ENCODE data around the gene RARA. TPM values are rescaled to one million over a fixed set of nuclear protein-coding genes. Genes with fewer than 3 reads are reported as not detected.
A peak's percentile ranks its signal among the peaks of the same experiment; 100 is the strongest.

The RARA gene
- total RNA-seq, 1 donor from 2014 or later: 34.9 TPM

DNA sequence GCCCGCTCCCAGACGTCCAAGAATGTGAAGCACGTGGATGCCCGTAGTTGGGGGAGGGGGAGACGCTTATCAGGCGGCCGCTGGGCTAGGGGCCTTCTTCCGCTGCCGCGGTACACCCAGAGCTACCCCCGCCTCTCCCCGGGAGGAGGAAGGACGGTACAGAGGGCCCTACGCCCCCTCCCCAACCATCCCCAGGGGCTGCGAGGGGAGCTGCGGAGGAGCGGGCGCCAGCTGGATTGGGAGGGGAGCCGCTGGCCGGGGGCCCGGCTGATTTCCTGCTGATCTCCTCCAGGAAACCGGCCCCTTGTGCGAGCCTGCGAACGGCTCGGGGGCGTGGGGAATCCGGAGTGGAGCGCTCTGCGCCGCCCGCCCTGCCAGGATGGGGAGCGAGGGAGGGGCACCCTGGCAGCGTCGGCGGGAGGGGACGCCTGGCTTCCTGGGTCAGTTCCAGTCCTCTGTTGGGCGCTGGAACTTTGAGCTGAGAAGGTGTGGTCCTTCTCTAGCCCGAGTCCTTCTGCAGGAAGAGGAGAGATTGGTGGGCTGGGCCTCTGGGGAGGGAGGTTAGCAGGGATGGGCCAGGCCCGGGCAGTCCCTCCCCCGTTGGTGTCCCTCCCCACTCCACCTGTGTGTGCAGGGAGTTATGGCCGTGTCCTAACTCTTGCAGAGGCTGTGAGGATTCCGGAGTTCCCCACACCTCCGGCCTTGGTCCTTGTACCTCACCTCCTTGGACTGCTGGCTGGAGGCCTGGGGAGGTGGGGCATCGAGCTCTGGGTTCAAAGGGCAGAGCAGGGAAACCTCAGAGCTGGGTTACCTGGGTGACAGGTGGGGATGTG lies 36.4 kb downstream of the RARA start:
- peak; percentile 84 for DNase-seq (ENCODE audit: low spot score)

DNA sequence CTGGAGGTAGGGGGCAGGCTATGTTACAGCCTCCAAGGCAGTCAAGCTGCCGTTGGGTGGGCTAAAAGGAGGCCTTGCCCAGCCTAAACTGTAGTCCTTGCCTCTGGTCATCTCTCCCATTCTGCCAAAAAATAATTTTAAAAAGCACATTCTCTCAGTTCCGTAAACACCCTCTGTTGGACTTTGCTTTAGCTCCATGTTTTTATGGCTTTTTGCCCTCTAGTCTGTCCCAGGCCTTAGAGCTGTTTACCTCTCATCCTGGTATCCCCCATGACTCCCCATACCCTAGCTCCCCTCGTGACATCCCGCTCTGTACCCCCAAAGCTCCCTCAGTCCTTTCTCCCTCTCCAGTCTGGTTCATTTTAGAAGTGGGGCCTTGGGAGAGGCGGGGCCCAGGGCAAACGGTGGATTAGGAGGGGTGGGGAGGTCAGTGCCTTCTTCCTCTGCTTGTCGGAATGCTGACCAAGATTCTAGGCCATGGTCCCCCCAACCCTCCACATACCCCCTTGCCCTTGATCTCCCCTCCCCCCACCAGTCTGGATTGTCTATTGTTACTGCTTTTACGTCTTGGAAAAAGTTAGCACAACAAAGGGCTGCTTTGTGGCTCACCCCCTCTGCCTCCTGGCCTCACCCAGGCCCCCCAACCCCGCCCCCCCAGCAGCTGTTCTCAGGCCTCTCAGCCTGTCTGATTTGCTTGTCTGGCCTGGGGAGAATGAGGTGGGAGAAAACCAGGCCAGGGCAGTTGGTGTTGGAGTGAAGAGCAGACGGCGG lies 37.2 kb downstream of the RARA start:
- no peak for DNase-seq (ENCODE audit: low spot score)

DNA sequence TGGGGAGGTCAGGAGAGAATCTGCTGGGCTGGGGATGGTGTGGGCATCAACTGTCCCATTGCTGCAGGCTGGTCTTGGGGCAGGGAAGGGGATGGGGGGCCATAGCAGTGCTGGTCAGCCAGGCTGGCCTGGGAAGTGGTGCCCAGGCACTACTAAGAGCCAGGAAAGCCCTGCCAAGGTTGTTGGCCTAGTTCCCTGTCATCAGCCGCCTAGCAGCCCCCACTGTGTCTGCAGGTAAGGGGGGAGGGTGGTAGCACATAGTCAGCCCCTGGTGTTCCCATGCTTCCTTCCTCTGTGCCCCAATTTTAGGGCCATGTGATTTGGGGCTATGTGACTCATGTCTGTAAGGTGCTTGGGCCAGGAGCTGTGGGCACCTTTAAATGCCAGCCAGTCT lies 37.8 kb downstream of the RARA start:
- DNase-seq (ENCODE audit: low spot score): no peak

DNA sequence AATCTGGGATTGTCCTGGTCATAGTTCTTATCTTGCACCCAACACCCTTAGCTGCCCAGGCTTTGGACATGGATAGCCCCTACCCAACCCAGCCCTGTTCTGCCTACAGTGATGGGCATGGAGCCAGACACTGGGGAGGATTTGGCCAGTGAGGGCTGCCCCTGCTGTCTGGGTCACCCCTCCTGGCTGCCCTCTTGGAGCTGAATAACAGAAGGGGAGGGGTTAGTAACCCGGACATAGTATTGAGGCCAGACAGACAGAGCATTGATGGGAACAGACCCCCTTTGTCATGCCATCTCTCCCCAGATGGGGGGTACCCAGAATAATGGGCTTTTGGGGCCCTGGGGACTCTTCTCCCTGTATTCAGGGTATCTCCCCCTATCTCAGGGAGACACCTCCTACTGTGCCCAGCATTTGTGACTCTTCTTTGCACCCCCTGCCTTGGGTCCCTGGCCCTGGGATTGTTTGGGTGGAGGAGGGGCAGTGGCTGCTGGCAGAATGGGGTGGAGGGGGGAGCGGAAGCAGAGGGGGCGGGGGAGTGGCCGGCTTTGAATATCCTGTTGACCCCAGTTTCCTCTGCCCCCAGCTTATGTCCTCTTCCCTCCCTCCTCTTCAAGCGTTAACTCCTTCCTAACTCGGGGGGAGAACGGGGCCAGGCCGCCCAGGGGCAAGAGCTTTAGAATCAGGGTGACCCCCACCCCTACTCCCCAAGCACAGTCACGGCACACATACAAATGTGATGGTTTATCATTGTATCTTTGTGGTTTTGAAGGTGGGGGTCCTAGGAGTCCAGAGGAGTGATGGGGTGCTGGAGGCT lies 38.5 kb downstream of the RARA start:
- no peak for DNase-seq (ENCODE audit: low spot score)

DNA sequence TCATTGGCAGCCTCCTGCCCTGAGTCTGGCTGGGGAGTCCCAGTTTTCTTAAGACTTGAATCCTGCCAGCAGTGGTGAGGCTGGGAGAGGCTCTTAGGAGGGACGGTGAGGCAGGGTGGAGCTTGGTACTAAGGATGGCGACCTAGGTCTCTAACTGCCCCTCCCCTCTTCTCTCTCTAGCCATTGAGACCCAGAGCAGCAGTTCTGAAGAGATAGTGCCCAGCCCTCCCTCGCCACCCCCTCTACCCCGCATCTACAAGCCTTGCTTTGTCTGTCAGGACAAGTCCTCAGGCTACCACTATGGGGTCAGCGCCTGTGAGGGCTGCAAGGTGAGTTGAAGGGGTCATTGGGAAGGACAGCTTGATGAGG lies 39.1 kb downstream of the RARA start:
- no peak for DNase-seq (ENCODE audit: low spot score)

DNA sequence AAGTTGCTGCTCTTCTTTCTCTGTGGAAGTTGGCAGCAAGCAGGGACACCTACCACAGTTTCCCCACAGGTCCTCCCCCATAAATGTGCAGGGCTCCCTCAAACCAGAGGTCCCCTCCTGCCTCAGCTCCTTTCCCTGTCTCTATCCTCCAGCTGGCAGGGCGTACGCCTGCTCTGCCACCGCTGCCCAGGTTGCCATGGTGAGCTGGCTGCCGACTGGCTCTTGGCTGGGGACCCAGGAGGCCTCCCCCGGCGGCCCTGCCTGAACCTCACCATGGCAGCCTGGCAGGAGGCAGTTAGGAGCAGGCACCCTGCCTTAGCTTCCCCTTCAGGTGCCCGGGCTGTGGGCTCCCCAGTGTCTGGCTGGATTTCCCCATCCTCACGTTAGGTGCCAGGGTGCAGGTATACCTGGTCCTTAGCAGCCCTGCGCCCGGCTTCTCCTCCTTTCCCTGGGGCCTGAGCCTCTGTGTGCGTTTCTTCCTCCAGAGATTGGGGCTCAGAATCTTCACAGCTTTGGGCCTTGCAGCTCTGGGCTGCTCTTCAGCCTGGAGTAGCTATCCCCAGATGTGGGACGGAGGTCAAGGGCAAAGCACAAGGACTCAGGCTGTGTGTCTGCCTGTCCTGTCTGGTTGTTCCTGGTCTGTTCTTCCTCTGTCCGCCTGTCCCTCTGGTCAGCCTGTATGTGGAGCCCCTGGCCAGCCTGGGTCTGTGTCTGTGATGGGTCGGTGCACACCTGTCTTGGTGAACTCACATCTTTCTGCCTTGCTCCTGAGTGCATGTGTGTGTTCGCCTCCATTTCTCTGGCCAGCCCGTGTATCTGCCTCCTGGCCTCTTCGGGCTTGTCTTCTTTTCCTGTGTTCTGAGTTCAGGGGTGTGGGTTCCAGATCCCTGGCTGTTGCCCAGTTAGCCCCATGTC lies 39.8 kb downstream of the RARA start:
- no peak for DNase-seq (ENCODE audit: low spot score)

DNA sequence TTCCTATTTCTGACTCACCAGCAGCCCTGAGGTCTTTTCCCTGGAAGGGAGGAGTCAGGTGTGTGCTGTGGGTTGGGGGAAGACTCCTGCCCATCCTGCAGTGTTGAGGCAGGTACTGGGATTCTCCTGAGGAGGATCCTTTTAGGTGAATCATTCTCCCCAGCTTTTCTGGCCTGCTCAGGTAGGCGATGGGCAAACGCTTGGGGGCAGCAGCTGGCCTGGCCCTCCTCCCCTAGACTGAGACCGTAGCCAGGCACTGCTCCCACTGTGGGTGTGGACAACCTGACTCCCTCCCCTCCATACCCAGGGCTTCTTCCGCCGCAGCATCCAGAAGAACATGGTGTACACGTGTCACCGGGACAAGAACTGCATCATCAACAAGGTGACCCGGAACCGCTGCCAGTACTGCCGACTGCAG lies 40.5 kb downstream of the RARA start:
- DNase-seq (ENCODE audit: low spot score): no peak

DNA sequence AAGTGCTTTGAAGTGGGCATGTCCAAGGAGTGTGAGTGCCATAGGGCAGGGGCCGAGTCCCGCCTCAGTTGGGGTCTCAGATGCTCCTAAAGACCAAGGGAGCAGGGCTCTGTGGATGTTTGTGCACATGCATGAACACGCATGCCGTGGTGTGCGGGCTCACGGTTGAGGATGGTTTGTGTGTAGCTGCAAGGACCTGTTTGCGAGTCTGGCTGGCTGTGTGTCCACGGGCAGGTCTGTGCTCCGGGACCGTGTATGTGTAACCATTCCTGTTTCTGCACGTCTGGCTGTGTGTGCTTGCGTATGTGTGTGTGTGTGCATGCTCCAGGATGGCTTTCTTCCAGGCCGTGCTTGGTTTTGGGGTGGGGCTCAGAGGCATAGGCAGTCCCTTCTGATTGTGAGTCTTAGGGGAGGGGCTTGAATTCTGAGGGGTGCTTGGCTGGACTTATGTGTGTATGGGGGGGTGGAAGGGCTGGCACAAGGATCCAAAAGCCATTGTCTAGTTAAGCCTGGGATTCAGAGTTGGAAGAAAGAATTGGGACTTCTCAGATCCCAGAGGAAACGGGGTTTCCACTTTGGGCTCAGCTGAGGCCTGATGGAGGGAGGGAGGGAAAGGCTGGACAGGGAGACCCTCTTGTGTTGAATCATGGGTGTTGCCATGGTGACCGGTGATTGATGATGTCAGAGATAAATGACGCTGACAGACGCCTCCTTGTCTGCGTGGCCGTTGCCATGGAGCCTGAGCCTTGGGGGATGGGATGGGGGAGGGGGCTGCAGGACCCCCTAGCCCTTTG lies 41.1 kb downstream of the RARA start:
- DNase-seq (ENCODE audit: low spot score): no peak

DNA sequence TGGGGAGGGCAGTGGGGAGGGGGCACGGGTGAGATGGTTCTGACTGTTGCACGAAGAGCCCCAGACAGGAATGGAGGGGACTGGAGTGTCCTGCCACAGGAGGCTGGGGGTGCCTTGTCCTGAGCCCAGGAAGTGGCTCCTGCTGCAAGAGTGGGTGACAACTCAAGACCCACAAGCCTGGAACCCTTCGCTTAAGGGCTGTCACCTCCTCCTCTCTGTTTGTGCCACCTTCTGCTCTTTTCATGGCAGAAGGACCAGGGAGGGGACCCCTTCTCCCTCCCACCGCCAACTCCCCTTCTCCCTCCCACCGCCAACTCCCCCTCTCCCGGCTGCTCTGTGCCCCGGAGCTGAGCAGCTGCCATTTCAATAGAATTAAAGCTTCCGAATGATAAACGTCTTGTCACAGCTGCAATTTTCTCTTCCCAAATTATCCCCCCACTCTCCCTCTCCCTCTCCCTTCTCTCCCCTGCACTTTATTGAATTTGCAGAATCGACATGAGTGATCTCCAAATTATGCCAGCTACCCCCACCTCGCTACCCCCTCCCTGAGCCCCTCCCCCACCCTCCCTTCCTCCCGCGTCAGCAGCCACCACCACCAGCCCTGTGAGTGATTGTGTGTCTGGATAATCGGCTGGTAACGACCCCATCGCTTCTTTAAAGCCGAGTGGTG lies 41.8 kb downstream of the RARA start:
- no peak for DNase-seq (ENCODE audit: low spot score)

DNA sequence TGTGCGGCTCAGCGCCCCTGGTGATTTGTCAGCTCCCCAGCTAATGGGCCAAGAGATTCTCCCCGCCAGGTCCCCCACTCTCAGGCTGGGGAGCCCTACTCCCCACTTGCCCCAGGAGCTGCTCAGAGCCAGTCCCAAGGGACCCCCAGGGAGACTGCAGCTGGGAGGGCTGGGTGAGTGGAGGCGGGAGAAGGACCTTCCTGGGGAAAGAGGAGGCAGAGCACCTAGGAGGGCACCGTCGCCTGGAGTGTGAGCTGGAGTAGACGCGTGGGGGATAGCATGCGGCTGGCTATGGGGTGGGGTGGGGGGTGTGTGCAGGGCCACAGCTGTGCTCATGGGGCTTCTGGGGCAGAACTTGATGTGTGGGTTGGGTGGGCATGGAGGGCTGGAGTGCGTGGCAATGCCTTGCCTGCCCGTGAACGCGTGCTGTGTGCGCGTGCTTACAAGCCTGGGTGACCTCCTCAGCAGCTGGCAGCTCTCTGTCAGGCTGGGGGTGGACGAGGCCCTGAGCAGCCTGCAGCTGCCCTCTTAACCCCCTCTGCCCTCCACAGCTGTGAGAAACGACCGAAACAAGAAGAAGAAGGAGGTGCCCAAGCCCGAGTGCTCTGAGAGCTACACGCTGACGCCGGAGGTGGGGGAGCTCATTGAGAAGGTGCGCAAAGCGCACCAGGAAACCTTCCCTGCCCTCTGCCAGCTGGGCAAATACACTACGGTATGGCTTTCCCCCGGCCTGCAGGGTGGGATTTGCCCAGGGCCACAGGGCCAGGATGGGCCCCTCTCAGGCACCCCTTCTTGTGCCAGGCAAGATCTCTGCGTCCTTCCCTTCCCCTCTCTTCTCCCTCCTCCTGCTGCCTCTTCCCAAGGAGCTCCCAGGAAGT lies 42.6 kb downstream of the RARA start:
- no peak for DNase-seq (ENCODE audit: low spot score)

DNA sequence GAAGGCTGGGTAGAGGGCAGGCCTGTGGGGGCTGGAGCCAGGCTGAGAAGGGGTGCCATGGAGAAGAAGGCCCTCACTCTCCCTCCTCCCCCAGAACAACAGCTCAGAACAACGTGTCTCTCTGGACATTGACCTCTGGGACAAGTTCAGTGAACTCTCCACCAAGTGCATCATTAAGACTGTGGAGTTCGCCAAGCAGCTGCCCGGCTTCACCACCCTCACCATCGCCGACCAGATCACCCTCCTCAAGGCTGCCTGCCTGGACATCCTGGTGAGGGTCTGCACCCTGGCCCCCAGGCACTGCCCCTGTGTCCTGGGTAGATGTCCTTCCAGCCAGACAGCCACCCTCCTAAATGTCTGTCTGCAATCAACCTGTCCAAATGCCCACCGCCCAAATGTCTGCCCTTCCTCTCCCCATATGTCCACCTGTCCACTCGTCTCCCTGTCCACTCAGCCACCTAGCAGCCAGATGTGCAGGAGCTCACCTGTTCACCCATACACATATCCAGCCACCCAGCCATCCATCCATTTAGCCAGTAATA lies 43.3 kb downstream of the RARA start:
- no peak for DNase-seq (ENCODE audit: low spot score)

DNA sequence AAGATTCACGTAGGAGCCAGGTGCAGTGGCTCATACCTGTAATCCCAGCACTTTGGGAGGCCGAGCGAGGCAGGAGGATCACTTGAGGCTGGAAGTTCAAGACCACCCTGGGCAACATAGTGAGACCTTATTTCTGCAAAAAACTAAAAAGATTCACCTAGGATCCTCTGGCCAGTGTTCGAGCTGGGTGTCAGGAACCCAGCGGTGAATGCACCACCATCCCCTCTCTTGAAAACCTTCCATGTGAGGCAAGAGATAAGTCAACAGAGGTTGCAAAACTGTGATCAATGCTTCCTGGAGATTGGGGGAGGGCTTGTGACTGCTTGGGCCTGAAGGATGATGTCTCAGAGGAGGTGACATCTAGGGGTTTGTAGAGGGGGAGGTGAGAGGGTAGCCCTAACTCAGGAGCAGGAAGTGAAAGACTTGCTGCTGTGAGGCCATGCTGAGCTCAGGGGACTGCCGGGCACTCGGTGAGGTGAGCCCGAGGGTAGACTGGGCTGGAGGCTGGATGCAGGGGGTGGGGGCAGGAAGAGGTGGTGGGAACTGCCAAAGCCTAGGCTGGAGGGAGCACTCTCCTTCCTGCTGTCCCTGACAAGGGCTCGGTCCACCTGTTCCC lies 43.9 kb downstream of the RARA start:
- no peak for DNase-seq (ENCODE audit: low spot score)

DNA sequence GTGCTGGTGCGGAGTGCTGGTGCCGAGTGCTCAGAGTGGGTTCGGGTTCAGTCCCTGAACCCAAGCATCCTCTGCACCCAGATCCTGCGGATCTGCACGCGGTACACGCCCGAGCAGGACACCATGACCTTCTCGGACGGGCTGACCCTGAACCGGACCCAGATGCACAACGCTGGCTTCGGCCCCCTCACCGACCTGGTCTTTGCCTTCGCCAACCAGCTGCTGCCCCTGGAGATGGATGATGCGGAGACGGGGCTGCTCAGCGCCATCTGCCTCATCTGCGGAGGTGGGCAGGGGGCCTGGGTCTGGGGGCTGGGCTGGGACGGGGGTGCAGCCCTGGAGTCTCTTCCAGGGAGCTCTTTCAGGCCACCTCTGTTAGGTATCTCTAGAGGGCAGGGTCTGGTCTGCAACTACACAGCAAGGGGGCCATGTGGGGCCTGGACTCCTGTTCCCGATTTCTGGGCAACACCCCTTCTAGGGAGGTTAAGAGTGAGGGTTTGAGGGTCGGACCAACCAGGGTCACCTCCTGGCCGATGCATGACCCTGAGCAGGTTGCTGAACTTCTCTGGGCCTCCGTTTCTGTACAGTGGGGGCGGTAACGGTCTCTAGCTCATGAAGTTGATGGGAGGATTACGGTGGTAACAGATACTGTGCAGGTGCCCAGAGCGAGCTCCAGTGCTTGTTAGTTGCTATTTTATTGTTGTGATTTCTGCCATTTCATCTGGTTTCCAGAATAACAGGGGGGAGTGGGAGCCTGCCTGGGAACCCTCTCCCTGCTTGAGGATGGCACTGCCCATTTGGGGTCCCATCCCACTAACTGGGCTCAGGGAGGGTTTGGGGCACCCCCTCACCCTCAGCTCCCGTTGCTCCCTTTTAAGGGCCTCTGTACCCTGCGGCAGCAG lies 45.5 kb downstream of the RARA start:
- DNase-seq (ENCODE audit: low spot score): no peak

DNA sequence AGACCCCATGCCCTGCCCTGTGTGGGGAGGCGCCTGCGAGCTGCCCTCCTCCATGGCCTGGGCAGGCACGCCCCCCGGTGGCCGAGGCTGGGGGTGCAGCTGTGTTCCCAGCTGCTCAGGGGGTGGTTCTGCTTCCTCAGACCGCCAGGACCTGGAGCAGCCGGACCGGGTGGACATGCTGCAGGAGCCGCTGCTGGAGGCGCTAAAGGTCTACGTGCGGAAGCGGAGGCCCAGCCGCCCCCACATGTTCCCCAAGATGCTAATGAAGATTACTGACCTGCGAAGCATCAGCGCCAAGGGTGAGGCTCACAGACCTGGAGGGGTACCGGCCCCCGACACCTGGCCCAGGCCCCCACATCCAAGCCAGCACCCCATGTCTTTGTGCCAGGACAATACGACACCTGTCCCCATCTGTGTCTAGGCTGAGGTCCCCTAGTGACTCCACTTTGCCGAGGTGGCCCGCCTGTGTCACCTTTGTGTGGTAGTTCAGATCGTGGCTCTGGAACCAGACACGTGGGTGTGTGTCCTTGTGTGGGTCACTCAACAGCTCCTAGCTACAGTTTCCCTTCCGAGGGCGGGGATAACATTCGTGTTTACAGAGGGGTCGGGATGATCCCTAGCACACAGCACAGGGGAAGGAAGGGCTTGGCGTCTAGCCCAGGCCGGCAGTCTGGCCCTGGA lies 46.3 kb downstream of the RARA start:
- peak; percentile 75 for DNase-seq (ENCODE audit: low spot score)

DNA sequence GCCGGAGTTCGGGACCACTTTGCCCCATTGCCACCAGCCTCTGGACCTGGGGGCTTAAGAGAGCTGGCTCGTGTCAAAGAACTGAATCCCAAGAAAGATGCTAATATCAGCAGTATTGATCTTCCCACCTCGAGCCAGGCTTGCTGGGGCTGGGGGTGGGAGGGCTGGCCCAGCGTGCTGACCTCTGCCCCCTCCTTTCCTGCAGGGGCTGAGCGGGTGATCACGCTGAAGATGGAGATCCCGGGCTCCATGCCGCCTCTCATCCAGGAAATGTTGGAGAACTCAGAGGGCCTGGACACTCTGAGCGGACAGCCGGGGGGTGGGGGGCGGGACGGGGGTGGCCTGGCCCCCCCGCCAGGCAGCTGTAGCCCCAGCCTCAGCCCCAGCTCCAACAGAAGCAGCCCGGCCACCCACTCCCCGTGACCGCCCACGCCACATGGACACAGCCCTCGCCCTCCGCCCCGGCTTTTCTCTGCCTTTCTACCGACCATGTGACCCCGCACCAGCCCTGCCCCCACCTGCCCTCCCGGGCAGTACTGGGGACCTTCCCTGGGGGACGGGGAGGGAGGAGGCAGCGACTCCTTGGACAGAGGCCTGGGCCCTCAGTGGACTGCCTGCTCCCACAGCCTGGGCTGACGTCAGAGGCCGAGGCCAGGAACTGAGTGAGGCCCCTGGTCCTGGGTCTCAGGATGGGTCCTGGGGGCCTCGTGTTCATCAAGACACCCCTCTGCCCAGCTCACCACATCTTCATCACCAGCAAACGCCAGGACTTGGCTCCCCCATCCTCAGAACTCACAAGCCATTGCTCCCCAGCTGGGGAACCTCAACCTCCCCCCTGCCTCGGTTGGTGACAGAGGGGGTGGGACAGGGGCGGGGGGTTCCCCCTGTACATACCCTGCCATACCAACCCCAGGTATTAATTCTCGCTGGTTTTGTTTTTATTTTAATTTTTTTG lies 47.1 kb downstream of the RARA start:
- peak; percentile 44 for DNase-seq (ENCODE audit: low spot score)

Data from ureter (tissue), 1 donor.